Measurements from ENCODE around the gene HSPH1.

- no peak for TF ChIP-seq POLR2A (IDR thresholded peaks at IDR 0.05)
- no peak for TF ChIP-seq EP300 (IDR thresholded peaks at IDR 0.05)
Measured at GRCh38 chr13:31119966-31120700, 41.6 kb downstream of the HSPH1 start.
